Activated T-helper 2 cell treated with anti-CD3 and anti-CD28 coated beads, Interferon-gamma antibody, Interleukin-2, Interleukin-4, amounts not matched to agents 10 μg/mL and 5 μg/mL and 100 μg/mL, durations not matched to agents 14 hours and 24 hours and 36 hours (primary cell): ENCODE measurements around the gene HTT. TPM values are rescaled to one million over a fixed set of nuclear protein-coding genes. Genes with fewer than 3 reads are reported as not detected.

Experiments used
- DNase-seq: peaks from one replicate; pipeline ENCODE4 v3.0.0; 2021; ENCODE audit warnings: low spot score
- H3K27ac Mint-ChIP-seq: one replicate; pipeline ENCODE4 v1.8.0; 2021; ENCODE audit warnings: mixed read lengths
- H3K27me3 Mint-ChIP-seq: one replicate; pipeline ENCODE4 v1.8.0; 2021; ENCODE audit warnings: low read depth, mixed read lengths
- H3K36me3 Mint-ChIP-seq: one replicate; pipeline ENCODE4 v1.8.0; 2021; ENCODE audit warnings: low read depth, mixed read lengths
- H3K4me1 Mint-ChIP-seq: one replicate; pipeline ENCODE4 v1.8.0; 2021; ENCODE audit warnings: low read depth, mixed read lengths
- H3K4me3 Mint-ChIP-seq: one replicate; pipeline ENCODE4 v1.8.0; 2021; ENCODE audit warnings: low read depth, mild to moderate bottlenecking, moderate library complexity, mixed read lengths
- H3K9me3 Mint-ChIP-seq: one replicate; pipeline ENCODE4 v1.8.0; 2021; ENCODE audit warnings: mixed read lengths
- intact Hi-C: fragments of 100-400 bp; cut with micrococcal nuclease; formaldehyde crosslinking; loops from one replicate; pipeline ENCODE4 v1.15.1; 2023
- total RNA-seq: library from RNA; stranded (reverse); gene quantifications from 2 replicates; pipeline ENCODE4 v1.2.3, GENCODE V29; 2022

Gene HTT
- total RNA-seq, 1 donor from 2014 or later = 65.3 TPM

DNA sequence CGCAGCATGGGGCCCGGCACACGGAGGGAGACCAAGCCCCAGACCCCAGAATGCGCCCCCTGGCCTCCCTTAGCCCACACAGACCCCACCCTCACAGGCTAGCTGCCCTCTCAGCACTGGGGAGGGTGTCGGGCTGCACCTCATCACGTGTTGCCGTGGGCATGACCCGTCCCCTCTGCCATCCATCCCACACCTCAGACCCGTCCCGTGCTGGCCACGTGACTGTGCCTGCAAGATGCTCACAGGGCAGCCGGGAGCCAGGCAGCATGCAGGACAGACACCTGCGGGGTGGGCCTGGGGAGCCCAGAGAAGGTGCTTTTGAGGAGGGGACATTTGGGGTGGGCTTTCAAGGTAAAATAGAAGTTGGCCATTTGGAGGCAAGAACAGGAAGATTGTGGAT, 179.3 kb downstream of the HTT start:
- no peaks in the 10 kb centered on the region for H3K27me3 Mint-ChIP-seq
- intact Hi-C loops = no loop called here
- H3K27ac Mint-ChIP-seq = no peak overlapping the region
- DNase-seq = no peak
- no peaks in the 10 kb centered on the region for H3K9me3 Mint-ChIP-seq
- H3K4me3 Mint-ChIP-seq = no peak overlapping the region
- peaks cover 4% of the 10 kb centered on the region for H3K4me1 Mint-ChIP-seq
- no peaks in the 10 kb centered on the region for H3K36me3 Mint-ChIP-seq

DNA sequence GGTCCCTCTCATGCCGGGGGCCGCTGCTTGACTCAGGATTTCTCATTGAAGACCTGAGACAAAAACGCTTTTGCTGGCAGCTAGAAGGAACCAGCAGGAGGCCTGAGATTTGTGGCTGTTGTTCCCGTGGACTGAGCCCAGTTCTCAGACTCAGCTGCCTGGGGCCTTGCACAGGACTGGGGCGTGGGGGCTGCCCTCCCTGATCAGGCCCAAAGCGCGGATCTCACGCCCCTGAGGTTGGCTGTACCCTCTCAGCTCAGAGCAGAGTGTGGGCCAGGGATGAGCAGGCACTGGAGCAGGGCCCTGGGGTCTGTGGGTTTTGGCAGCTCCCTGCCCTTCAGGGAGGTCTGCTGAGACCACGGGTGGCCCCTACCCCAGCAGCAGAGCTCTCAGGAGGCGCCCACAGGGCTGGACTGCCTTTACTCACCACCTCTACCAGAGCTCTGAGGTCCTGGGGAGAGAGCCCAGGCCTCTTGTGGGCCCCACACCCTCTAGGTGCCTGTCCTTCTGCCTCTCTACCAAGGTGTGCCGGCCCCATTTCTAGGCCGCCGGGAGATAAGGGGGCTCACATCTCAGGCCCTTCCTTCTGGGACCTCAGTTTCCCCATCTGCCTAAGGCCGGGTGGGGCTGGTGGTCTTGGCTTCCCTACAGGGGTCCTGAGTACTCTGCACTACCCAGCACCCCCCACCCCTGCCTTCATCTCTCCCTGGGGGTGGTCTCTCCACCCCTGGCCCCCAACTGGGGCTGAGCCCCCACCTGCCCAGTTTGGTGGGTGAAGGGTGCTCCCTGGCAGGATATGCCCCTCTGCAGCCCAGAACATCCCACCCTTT, 180.0 kb downstream of the HTT start:
- intact Hi-C loops = no loop called here
- Mint-ChIP-seq H3K36me3 (no peaks in the 10 kb centered on the region), H3K4me3 (no peak overlapping the region), H3K27me3 (no peaks in the 10 kb centered on the region), H3K27ac (no peak overlapping the region), H3K4me1 (peaks cover 4% of the 10 kb centered on the region), H3K9me3 (no peaks in the 10 kb centered on the region)
- DNase-seq = no peak

DNA sequence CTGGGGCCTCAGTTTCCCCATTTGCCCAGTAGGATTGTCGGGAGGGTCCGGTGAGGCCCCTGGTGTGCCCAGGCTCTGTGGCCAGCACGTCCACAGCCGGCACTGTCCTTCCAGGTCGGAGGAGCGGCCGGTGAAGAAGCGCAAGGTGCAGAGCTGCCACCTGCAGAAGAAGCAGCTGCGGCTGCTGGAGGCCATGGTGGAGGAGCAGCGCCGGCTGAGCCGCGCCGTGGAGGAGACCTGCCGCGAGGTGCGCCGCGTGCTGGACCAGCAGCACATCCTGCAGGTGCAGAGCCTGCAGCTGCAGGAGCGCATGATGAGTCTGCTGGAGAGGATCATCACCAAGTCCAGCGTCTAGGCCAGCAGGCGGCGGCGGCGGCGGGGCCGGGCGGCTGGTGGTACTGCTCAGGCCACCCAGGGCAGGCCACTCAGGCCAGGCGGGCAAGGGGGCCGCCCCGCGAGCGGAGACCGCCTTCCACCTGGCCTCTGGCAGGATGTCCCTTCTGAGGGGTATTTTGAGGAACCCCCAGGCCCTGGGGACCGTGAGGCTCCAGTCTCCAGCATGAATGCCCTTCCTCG, 181.2 kb downstream of the HTT start:
- no peaks in the 10 kb centered on the region for H3K27me3 Mint-ChIP-seq
- intact Hi-C loops = no loop called here
- peaks cover 4% of the 10 kb centered on the region for H3K4me1 Mint-ChIP-seq
- H3K4me3 Mint-ChIP-seq = no peak overlapping the region
- DNase-seq = no peak
- no peaks in the 10 kb centered on the region for H3K9me3 Mint-ChIP-seq
- H3K36me3 Mint-ChIP-seq = no peaks in the 10 kb centered on the region
- no peak overlapping the region for H3K27ac Mint-ChIP-seq

DNA sequence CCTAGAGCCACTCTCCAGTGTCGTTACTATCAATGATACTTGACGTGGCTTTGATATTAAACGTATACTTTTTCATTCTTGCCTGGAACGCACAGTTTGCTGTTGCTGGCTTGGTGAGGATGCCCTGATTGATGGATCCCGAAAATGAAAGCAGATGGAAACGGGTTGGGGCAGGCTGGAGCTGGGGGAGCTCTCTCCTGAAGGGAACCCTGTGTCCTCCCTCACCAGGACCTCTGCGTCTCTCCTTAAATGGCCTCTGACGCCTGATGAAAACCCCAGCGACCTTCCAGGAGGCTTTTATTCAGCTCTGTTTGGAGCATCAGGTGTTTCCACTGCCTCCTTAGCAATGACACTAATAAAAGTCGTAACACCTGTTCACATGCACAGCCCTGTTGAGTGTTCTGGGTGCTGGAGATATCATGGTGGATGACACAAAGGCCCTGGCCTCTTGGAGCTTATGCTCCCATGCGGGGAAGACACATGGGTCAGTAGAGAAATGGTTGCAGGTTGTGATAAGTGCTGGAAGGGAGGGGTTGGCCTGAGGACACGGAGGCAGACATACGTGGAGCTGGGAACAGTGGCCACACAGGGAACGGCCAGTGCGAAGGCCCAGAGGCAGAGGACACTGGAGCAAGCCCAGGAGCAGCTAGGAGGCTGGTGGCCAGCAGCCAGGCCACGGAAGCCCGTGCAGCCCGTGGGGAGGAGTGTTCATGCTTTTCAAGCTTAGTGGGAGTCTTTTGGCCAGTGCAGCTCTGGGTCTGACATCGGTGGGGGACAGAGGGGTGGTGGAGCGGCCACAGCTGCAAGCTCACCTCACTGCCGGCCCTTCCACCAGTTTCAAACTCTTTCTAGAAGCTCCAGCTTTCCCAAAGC, 182.0 kb downstream of the HTT start:
- Mint-ChIP-seq H3K9me3 (no peaks in the 10 kb centered on the region), H3K27ac (no peak overlapping the region), H3K36me3 (no peaks in the 10 kb centered on the region), H3K4me3 (no peak overlapping the region), H3K4me1 (peaks cover under 1% of the 10 kb centered on the region), H3K27me3 (no peaks in the 10 kb centered on the region)
- no peak for DNase-seq
- intact Hi-C loops = no loop called here

DNA sequence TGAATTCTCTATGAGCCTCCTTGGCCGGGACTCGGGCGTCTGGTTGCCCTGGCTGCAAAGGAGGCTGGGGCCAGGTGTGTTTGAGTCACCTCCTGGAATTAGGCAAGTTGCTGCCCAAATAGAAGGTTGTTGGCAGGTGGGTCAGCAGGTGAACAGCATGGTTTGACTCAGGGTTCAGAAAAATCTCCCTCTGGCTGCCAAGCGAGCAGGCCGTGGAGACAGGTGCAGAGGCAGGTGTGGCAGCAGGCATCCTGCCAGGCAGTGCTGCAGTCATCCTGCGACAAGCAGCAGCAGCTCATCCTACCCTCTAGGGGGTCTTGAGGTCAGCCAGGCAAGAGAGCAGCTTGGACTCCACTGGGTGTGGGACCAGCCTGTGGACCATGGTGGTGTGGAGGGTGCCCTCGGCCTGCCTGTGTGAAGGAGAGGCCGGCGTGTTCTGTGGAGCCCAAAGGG, 182.6 kb downstream of the HTT start:
- Mint-ChIP-seq H3K4me3 (no peak overlapping the region), H3K27ac (no peak overlapping the region), H3K4me1 (no peaks in the 10 kb centered on the region), H3K9me3 (no peaks in the 10 kb centered on the region), H3K27me3 (no peaks in the 10 kb centered on the region), H3K36me3 (no peaks in the 10 kb centered on the region)
- intact Hi-C loops = no loop called here
- no peak for DNase-seq

DNA sequence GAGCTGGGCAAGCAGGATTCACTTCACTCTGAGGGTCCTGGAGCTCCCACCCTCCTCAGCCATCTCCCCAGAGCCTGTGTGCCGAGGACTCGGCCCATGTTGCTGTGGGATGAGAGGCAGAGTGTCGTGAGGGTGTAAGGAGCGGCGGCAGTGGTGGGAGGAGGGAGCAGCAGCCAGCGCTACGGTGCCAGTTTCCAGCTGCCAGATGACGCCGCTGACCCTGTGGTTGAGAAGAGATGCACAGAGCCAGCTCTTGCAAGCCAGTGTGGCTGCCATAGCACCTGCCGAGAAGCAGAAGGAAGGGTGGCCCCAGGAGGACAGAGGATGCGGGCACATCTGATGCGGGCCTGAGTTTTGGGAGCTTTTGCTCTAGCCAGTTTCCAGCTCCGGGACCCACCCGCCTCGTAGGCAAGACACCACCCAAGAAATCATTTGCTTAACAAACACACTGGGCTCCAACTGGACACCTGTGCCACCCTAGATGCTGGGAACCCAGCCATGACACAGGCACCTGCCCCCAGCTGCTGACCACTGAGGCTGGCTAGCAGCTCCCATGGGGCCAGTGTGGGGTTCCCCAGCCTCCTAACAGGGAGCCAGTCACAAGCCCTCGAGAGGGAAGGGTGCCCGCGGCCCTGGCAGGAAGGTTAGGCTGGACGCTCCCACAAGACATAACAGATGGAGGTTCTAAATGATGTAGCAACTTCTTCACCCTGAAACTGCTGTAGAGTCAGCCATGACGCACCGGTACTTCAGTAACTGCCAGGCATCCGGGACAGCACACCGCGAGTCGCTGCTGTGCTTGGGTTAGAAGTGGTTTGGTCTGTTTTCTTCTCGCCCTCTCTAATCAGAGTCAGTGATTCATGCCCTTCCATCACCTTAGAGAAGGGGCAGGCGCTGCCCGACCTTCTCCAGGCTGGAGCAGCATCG, 183.3 kb downstream of the HTT start:
- no peak for DNase-seq
- Mint-ChIP-seq H3K4me1 (no peaks in the 10 kb centered on the region), H3K27ac (no peak overlapping the region), H3K9me3 (no peaks in the 10 kb centered on the region), H3K36me3 (no peaks in the 10 kb centered on the region), H3K27me3 (no peaks in the 10 kb centered on the region), H3K4me3 (no peak overlapping the region)
- intact Hi-C loops = no loop called here

DNA sequence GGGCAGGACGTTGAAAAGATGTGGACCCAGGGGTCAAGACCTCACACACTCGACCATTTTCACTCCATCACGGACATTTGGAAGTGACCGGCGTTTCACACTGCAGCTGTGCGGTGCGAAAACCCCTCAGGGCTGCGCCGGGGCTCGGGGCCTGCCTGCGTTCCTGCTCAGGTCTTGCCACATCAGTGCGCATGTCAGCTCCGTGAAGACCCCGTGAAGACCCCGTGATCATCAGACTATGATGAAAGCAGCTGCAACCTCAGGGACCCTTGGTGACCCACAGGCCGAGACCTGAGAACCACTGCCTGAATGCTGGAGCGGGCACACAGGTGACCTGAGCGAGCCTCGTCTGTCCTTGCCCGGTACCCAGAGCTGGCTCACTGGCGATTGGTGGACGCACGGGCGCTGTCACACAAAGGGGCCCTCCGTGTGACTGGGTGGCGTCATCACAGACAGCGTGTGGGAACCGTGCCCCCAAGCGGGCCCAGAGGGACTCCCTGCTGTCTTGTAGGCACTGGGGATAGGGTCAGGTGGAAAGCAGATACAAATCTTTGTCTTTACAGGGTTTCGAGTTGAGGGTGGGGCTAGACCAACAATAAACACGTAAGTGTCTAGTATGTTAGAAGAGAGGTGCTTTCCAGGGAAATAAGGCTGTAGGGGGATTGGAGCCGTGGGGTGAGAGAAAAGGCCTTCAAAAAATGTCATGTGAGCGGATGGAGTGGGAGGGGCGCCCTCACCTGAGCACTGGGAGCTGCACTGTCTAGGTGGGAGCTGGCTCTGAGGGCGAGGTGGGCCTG, 187.1 kb downstream of the HTT start:
- no peaks in the 10 kb centered on the region for H3K9me3 Mint-ChIP-seq
- intact Hi-C loops = no loop called here
- DNase-seq = no peak
- H3K4me3 Mint-ChIP-seq = no peak overlapping the region
- no peaks in the 10 kb centered on the region for H3K4me1 Mint-ChIP-seq
- H3K36me3 Mint-ChIP-seq = no peaks in the 10 kb centered on the region
- no peaks in the 10 kb centered on the region for H3K27me3 Mint-ChIP-seq
- H3K27ac Mint-ChIP-seq = no peak overlapping the region

DNA sequence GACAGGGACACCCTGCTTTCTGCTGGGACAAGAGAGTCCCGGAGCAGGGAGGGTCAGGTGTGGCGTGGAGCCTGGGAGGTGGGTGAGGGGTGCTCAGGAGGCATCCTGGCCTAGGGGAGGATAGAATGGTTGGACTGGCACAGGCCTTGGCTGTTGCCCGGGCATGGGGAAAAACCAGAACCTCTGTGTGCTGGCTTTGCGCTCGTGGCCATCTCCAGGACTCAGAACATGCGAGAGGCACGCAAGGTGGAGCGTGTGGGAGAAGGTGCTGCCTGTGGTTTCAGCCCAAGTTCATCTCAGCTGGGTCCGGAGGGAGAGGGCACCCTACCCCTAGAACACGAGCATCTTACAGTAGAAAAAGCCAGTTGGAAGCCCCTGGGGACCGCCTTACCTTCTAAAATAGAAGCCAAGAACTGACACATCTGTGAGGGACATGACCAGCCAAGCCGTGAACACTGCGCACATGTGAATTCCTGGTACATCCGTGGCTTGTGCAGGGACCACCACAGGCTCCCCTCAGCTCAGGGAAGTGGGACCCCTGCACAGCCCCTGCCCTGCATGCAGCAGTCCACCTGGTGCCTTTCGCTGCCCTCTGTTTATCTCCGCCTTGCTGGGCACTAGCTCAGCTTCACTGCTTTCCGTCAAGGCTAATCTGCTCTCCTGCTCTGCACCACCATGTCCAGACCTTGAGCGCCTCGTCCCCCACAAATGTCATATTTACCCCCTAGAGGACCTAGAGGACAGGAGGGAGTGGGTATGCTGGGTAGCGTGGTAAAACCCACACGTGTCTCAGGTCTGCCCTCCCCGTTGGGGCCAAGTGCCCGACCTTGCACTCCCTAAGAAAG, 187.9 kb downstream of the HTT start:
- no peak for DNase-seq
- H3K27ac Mint-ChIP-seq = no peak overlapping the region
- no peaks in the 10 kb centered on the region for H3K36me3 Mint-ChIP-seq
- H3K27me3 Mint-ChIP-seq = no peaks in the 10 kb centered on the region
- intact Hi-C loops = no loop called here
- H3K4me1 Mint-ChIP-seq = no peaks in the 10 kb centered on the region
- H3K9me3 Mint-ChIP-seq = no peaks in the 10 kb centered on the region
- H3K4me3 Mint-ChIP-seq = no peak overlapping the region

DNA sequence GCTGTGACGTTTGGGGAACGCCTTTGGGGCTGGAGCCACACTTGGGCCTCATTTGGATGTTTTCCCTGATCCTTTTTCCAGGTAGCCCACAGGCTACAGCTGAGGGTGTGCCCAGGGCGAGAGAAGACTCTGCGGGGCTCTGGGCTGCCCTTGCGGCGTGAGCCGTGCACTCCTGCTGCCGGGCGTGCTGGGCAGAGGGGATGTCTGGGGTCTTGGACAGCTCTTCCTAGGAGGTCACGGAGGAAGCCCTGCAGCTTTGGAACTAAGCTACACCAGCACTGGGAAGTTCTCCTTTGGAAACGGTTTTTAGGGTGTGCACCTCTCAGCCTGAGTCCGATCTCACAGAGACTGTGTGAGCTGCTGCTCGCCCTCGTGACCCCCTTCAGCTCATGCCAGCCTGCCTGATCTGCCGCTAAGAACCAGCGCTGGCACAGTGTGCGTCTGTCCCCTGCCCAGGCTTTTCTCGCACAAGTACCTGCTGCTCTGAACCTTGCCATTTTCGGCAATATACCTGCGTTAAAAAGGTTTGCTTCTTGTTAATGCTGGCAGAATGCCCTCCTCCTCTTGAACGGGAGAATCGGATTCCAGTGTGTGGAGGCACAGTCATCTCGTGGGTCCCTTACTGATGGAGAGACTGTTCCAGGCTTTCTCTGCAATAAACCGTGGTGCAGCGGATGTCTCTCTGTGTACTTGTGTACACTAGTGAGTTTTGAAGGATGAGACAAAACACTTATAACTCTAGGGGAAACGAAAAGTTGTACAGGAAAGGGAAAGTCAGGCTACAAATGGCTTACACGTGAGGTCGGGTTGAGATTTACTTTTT, 188.8 kb downstream of the HTT start:
- DNase-seq = no peak
- Mint-ChIP-seq H3K4me3 (no peak overlapping the region), H3K36me3 (no peaks in the 10 kb centered on the region), H3K27ac (no peak overlapping the region), H3K9me3 (no peaks in the 10 kb centered on the region), H3K27me3 (no peaks in the 10 kb centered on the region), H3K4me1 (no peaks in the 10 kb centered on the region)
- intact Hi-C loops = no loop called here

DNA sequence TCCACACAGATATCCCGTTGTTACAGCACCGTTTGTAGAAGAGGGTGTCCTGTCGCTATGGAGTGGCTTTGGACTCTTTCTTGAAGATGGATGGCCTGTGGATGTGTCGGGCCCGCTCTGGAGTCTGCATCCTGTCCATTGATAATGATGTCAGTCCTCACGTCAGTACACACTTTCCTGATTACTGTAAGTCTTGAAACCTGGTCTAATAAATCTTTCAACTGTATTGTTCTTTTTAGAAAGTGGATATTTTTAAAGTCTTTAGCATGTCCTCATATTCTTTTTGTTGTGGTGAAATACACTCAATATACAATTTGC, 189.4 kb downstream of the HTT start:
- Mint-ChIP-seq H3K4me3 (no peak overlapping the region), H3K4me1 (no peaks in the 10 kb centered on the region), H3K27me3 (no peaks in the 10 kb centered on the region), H3K36me3 (no peaks in the 10 kb centered on the region), H3K27ac (no peak overlapping the region), H3K9me3 (no peaks in the 10 kb centered on the region)
- intact Hi-C loops = no loop called here
- no peak for DNase-seq

DNA sequence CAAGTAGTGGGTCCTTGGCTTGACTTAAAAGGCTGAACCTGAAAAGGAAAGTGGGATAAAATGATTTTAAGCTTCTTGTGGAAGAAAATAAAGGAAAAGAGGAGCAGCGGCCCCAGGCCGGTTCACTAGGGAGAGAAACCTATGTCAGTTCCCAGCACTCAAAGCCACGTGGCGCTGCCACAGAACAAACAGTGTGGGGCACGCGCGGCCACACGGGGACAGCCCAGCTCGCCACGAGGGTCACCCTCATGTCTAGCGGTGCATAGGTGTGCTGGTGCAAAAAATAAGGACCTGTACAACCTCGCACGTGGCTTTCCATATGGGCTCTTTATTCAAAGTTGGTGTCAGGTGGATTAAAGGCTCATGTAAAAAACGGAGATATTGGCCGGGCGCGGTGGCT, 191.6 kb downstream of the HTT start:
- H3K4me3 Mint-ChIP-seq = no peak overlapping the region
- no peaks in the 10 kb centered on the region for H3K4me1 Mint-ChIP-seq
- no peak overlapping the region for H3K27ac Mint-ChIP-seq
- H3K9me3 Mint-ChIP-seq = no peaks in the 10 kb centered on the region
- no peaks in the 10 kb centered on the region for H3K27me3 Mint-ChIP-seq
- H3K36me3 Mint-ChIP-seq = no peaks in the 10 kb centered on the region
- DNase-seq = no peak
- intact Hi-C loops = no loop called here
